Osteocyte (in vitro differentiated cells): ENCODE results near the gene MAP3K20. TPM values are rescaled to one million over a fixed set of nuclear protein-coding genes. Genes with fewer than 3 reads are reported as not detected.
"Not testable (repeated sequence)": the region's sequence is repeated elsewhere in the genome, so short reads cannot be mapped to it uniquely, and the experiment has no call there.

ENCODE experiments used
- DNase-seq: peaks from one replicate; pipeline ENCODE4 v3.0.0; 2021; ENCODE audit warnings: mixed read lengths; ENCODE audit not compliant: unreplicated experiment; ENCODE audit errors: extremely low spot score
- H3K27ac Mint-ChIP-seq: one replicate; pipeline ENCODE4 v1.8.0; 2021; ENCODE audit warnings: mild to moderate bottlenecking, mixed read lengths; ENCODE audit not compliant: unreplicated experiment
- H3K27me3 Mint-ChIP-seq: one replicate; pipeline ENCODE4 v1.8.0; 2021; ENCODE audit warnings: mixed read lengths; ENCODE audit not compliant: unreplicated experiment
- H3K36me3 Mint-ChIP-seq: one replicate; pipeline ENCODE4 v1.8.0; 2021; ENCODE audit warnings: mixed read lengths; ENCODE audit not compliant: unreplicated experiment
- H3K4me1 Mint-ChIP-seq: one replicate; pipeline ENCODE4 v1.8.0; 2021; ENCODE audit warnings: mixed read lengths; ENCODE audit not compliant: unreplicated experiment
- H3K4me3 Mint-ChIP-seq: one replicate; pipeline ENCODE4 v1.8.0; 2021; ENCODE audit warnings: mild to moderate bottlenecking, moderate library complexity, mixed read lengths; ENCODE audit not compliant: unreplicated experiment
- H3K9me3 Mint-ChIP-seq: one replicate; pipeline ENCODE4 v1.8.0; 2021; ENCODE audit warnings: mixed read lengths; ENCODE audit not compliant: unreplicated experiment
- CTCF ChIP-seq: fragments of 200-600 bp; sonication (generic); IDR thresholded peaks from 2 replicates; pipeline ENCODE4 v1.5.0; 2021; ENCODE audit warnings: antibody characterized with exemption, mild to moderate bottlenecking, moderate library complexity
- total RNA-seq: library from RNA; stranded (reverse); gene quantifications from 2 replicates; pipeline ENCODE4 v1.2.1, GENCODE V29; 2021

Gene MAP3K20
- total RNA-seq, 1 donor from 2014 or later: 57.4 TPM

GRCh38 chr2:173280853-173281252 is 205.2 kb downstream of the MAP3K20 start:
- no peak for DNase-seq
- Mint-ChIP-seq H3K36me3 (no peaks in the 10 kb centered on the region), H3K4me1 (no peaks in the 10 kb centered on the region), H3K9me3 (no peaks in the 10 kb centered on the region), H3K4me3 (no peak overlapping the region), H3K27me3 (no peaks in the 10 kb centered on the region), H3K27ac (no peak overlapping the region)
- no peak for TF ChIP-seq CTCF

DNA sequence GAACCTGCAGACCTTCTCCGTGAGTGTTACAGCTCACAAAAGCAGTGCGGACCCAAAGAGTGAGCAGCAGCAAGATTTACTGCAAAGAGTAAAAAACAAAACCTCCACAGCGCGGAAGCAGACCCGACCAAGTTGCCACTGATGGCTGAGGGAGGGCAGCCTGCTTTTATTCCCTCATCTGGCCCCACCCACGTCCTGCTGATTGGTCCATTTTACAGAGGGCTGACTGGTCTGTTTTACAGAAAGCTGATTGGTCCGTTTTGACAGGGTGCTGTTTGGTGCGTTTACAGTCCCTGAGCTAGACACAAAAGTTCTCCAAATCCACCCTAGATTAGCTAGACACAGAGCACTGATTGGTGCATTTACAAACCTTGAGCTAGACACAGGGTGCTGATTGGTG is 206.3 kb downstream of the MAP3K20 start:
- not testable (repeated sequence) for H3K36me3 Mint-ChIP-seq, H3K9me3 Mint-ChIP-seq, H3K27ac Mint-ChIP-seq, H3K4me3 Mint-ChIP-seq, H3K4me1 Mint-ChIP-seq, H3K27me3 Mint-ChIP-seq, DNase-seq

GRCh38 chr2:173282795-173283545 is 207.3 kb downstream of the MAP3K20 start:
- H3K9me3 Mint-ChIP-seq: no peaks in the 10 kb centered on the region
- no peak overlapping the region for H3K4me3 Mint-ChIP-seq
- no peak for TF ChIP-seq CTCF
- no peak for DNase-seq
- no peaks in the 10 kb centered on the region for H3K27me3 Mint-ChIP-seq
- H3K36me3 Mint-ChIP-seq: no peaks in the 10 kb centered on the region
- H3K4me1 Mint-ChIP-seq: no peaks in the 10 kb centered on the region
- no peak overlapping the region for H3K27ac Mint-ChIP-seq

- no peak overlapping the region for H3K27ac Mint-ChIP-seq
Observed at GRCh38 chr2:173286153-173286809, 210.6 kb downstream of the MAP3K20 start.

GRCh38 chr2:173287594-173287993 is 211.9 kb downstream of the MAP3K20 start:
- Mint-ChIP-seq H3K36me3 (no peaks in the 10 kb centered on the region), H3K27me3 (peaks cover 4% of the 10 kb centered on the region), H3K9me3 (no peaks in the 10 kb centered on the region), H3K4me1 (no peaks in the 10 kb centered on the region), H3K27ac (no peak overlapping the region), H3K4me3 (no peak overlapping the region)
- DNase-seq: no peak
- no peak for TF ChIP-seq CTCF

More at GRCh38 chr2:173286153-173286809, 210.6 kb downstream of the MAP3K20 start:
- no peak overlapping the region for H3K4me3 Mint-ChIP-seq
- no peaks in the 10 kb centered on the region for H3K27me3 Mint-ChIP-seq
- no peak for TF ChIP-seq CTCF
- no peak for DNase-seq
- H3K4me1 Mint-ChIP-seq: no peaks in the 10 kb centered on the region
- H3K9me3 Mint-ChIP-seq: no peaks in the 10 kb centered on the region
- H3K36me3 Mint-ChIP-seq: no peaks in the 10 kb centered on the region
